CD14-positive monocyte (primary cell): ENCODE data around the gene DCLRE1B. TPM values are rescaled to one million over a fixed set of nuclear protein-coding genes. Genes with fewer than 3 reads are reported as not detected.
A peak's percentile ranks its signal among the peaks of the same experiment; 100 is the strongest.

ENCODE experiments used
- DNase-seq, 3 donors: peaks; one replicate each; pipeline ENCODE4 v3.0.0-alpha.2; 2011 to 2022
- H2AFZ ChIP-seq: 2 replicates; pipeline ENCODE4 v1.6.0; 2012; ENCODE audit warnings: mild to moderate bottlenecking, low read depth, low read length, inconsistent platforms; ENCODE audit not compliant: insufficient read depth, poor library complexity, severe bottlenecking
- H3K27ac ChIP-seq, 2 donors: 1 replicate in 1 of 2; 2 replicates in 1 of 2; pipeline ENCODE4 v1.5.1; 2012 to 2013; ENCODE audit warnings: low read length in 2 of 2, control low read depth in 1 of 2, inconsistent platforms in 1 of 2, low read depth in 1 of 2, mild to moderate bottlenecking in 1 of 2
- H3K27me3 ChIP-seq, 2 donors: one replicate each; pipeline versions ENCODE4 v1.6.0 to v1.6.1; 2011 to 2013; ENCODE audit warnings: low read length in 2 of 2; ENCODE audit not compliant: control insufficient read depth in 2 of 2, insufficient read depth in 2 of 2
- H3K36me3 ChIP-seq, 2 donors: replicated peaks in 1 of 2; 1 replicate in 1 of 2; 2 replicates in 1 of 2; pipeline versions ENCODE4 v1.5.1 to v1.6.1; 2012 to 2013; ENCODE audit warnings: low read length in 2 of 2, control low read depth in 1 of 2, inconsistent platforms in 1 of 2, mild to moderate bottlenecking in 1 of 2; ENCODE audit not compliant: insufficient read depth in 2 of 2, control insufficient read depth in 1 of 2
- H3K4me1 ChIP-seq, 2 donors: 1 replicate in 1 of 2; 2 replicates in 1 of 2; pipeline versions ENCODE4 v1.5.1 to v1.6.1; 2012 to 2013; ENCODE audit warnings: low read length in 2 of 2, control low read depth in 1 of 2, inconsistent platforms in 1 of 2, mild to moderate bottlenecking in 1 of 2, moderate library complexity in 1 of 2; ENCODE audit not compliant: insufficient read depth in 2 of 2, control insufficient read depth in 1 of 2
- H3K4me2 ChIP-seq: replicated peaks from 2 replicates; pipeline ENCODE3; 2012; ENCODE audit warnings: low read length, moderate library complexity, mild to moderate bottlenecking; ENCODE audit not compliant: poor library complexity, severe bottlenecking; ENCODE audit errors: extremely low read depth
- H3K4me3 ChIP-seq, 3 experiments: fragments of 200-600 bp in 1 of 3; sonication (generic) in 1 of 3; replicated peaks in 1 of 3; 1 replicate in 2 of 3; 2 replicates in 1 of 3; pipeline ENCODE4 v1.5.1; 2011 to 2013; ENCODE audit warnings: low read length in 3 of 3, mild to moderate bottlenecking in 3 of 3, control low read depth in 2 of 3, low read depth in 2 of 3, inconsistent platforms in 1 of 3, moderate library complexity in 1 of 3
- H3K79me2 ChIP-seq: 2 replicates; pipeline ENCODE4 v1.6.0; 2012; ENCODE audit warnings: mild to moderate bottlenecking, control low read depth, inconsistent platforms, low read length, moderate library complexity; ENCODE audit not compliant: insufficient read depth
- H3K9ac ChIP-seq: 2 replicates; pipeline ENCODE4 v1.6.0; 2017; ENCODE audit warnings: low read length, mild to moderate bottlenecking; ENCODE audit not compliant: insufficient read depth, poor library complexity, severe bottlenecking
- H3K9me3 ChIP-seq, 2 donors: replicated peaks in 1 of 2; 1 replicate in 1 of 2; 2 replicates in 1 of 2; pipeline versions ENCODE4 v1.5.1 to v1.6.1; 2012 to 2013; ENCODE audit warnings: low read length in 2 of 2, control low read depth in 1 of 2; ENCODE audit not compliant: control insufficient read depth in 1 of 2, insufficient read depth in 1 of 2
- H4K20me1 ChIP-seq: 2 replicates; pipeline ENCODE4 v1.6.0; 2012; ENCODE audit warnings: mild to moderate bottlenecking, low read length, control low read depth, moderate library complexity; ENCODE audit not compliant: insufficient read depth
- H3K27ac Mint-ChIP-seq, 7 donors: one replicate each; pipeline ENCODE4 v1.8.0; 2020; ENCODE audit warnings: mild to moderate bottlenecking in 7 of 7, mixed read lengths in 7 of 7, moderate library complexity in 6 of 7, inconsistent platforms in 2 of 7
- H3K27me3 Mint-ChIP-seq, 3 donors: one replicate each; pipeline ENCODE4 v1.8.0; 2021 to 2022; ENCODE audit warnings: low read depth in 3 of 3, mild to moderate bottlenecking in 3 of 3, mixed read lengths in 3 of 3, moderate library complexity in 3 of 3, inconsistent platforms in 1 of 3
- H3K36me3 Mint-ChIP-seq, 2 donors: one replicate each; pipeline ENCODE4 v1.8.0; 2020; ENCODE audit warnings: mixed read lengths in 2 of 2, inconsistent platforms in 1 of 2, mild to moderate bottlenecking in 1 of 2
- H3K4me1 Mint-ChIP-seq: one replicate; pipeline ENCODE4 v1.8.0; 2020; ENCODE audit warnings: mild to moderate bottlenecking, mixed read lengths
- H3K4me3 Mint-ChIP-seq, 2 donors: one replicate each; pipeline ENCODE4 v1.8.0; 2020; ENCODE audit warnings: mild to moderate bottlenecking in 2 of 2, mixed read lengths in 2 of 2, moderate library complexity in 1 of 2
- H3K9me3 Mint-ChIP-seq, 7 donors: one replicate each; pipeline ENCODE4 v1.8.0; 2020 to 2022; ENCODE audit warnings: mixed read lengths in 7 of 7, mild to moderate bottlenecking in 6 of 7, moderate library complexity in 6 of 7, inconsistent platforms in 2 of 7
- WGBS: methylation state at CpG from one replicate; pipeline ENCODE4 v1.1.5; 2013; ENCODE audit warnings: missing lambda C conversion rate; ENCODE audit not compliant: insufficient coverage; 5-methylcytosine and 5-hydroxymethylcytosine counted together
- intact Hi-C, 2 donors: fragments of 100-400 bp; cut with micrococcal nuclease; formaldehyde crosslinking; loops; one replicate each; pipeline versions ENCODE4 v1.15.0 to v1.15.1; 2023
- polyA plus RNA-seq, 3 donors: library from polyadenylated mRNA; depleted of rRNA in 1 of 3; unstranded in 2 of 3; stranded (reverse) in 1 of 3; fragments of 300-500 nt in 2 of 3; fragments of >200 nt in 1 of 3; fragmentation: Illumina TruSeq in 2 of 3; gene quantifications; 1 replicate in 2 of 3; 2 replicates in 1 of 3; pipeline ENCODE4 v1.2.3, GENCODE V29; 2012 to 2021
- TF ChIP-seq, protein P1 (sequence below): fragments of 200-600 bp; IDR thresholded peaks from one replicate; pipeline ENCODE4 v1.8.0; 2022; ENCODE audit warnings: antibody characterized with exemption, mild to moderate bottlenecking

Gene DCLRE1B
- polyA plus RNA-seq, 3 donors, result 3.0 to 5.7 (median 4.5) TPM

DNA sequence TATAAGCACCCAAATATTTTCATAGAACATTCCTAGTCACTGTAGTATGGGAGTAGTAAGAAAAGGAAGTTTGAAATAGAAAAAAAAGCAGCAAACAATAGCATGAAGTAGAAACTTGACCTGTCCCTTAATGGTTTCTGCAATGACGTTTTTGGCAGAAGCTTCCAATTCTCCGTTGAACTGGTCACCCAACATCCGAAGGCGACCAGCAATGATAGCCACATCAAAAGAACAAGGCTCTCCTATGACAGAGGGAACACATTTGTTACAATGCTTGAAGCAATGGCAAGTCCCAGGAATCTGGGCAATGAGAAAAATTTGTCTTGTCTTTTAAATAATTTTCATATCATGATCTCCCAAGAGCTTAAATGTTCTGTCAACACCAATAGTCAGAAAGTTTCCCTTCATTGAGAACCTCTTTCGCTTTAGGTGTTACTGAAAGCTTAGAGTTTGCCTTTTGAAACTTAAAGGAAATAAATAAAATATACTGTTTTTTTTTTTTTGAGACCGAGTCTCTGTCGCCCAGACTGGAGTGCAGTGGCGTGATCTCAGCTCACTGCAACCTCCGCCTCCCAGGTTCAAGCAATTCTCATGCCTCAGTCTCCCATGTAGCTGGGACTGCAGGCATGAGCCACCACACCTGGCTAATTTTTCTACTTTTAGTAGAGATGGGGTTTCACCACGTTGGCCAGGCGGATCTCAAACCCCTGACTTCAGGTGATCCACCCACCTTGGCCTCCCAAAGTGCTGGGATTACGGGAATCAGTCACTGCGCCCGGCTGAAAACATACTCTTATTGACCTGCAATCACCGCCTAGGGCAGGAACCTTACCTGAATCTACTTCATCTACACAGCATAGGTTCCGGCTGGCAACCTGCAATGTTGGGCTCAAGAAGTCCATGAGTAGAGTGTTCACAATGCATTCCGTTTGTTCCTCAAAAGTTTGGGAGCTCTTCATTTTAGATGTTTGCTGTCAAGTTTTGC lies 18.4 kb upstream of the DCLRE1B start:
- peak overlapping the region in 1 of 7 donors; percentile 5 for H3K27ac Mint-ChIP-seq
- Histone ChIP-seq H3K4me1 (peaks cover 11 to 28% of the 10 kb centered on the region in 2 donors), H3K27me3 (no peaks in the 10 kb centered on the region), H3K36me3 (no peaks in the 10 kb centered on the region), H4K20me1 (no peaks in the 10 kb centered on the region), H3K27ac (no peak overlapping the region), H3K79me2 (no peaks in the 10 kb centered on the region), H3K9ac (no peak overlapping the region), H3K9me3 (no peaks in the 10 kb centered on the region), H3K4me3 (no peak overlapping the region), H3K4me2 (no peak overlapping the region), H2AFZ (peak overlapping the region; percentile 15)
- H3K9me3 Mint-ChIP-seq, result peaks cover 0 to 1% (median 0%) of the 10 kb centered on the region in 7 donors
- no peak overlapping the region for H3K4me3 Mint-ChIP-seq
- peaks cover 0 to 2% (median 0%) of the 10 kb centered on the region in 3 donors for H3K27me3 Mint-ChIP-seq
- WGBS, result 96% methylated on average over 6 of the region's 17 CpGs
- TF ChIP-seq, protein P1, sequence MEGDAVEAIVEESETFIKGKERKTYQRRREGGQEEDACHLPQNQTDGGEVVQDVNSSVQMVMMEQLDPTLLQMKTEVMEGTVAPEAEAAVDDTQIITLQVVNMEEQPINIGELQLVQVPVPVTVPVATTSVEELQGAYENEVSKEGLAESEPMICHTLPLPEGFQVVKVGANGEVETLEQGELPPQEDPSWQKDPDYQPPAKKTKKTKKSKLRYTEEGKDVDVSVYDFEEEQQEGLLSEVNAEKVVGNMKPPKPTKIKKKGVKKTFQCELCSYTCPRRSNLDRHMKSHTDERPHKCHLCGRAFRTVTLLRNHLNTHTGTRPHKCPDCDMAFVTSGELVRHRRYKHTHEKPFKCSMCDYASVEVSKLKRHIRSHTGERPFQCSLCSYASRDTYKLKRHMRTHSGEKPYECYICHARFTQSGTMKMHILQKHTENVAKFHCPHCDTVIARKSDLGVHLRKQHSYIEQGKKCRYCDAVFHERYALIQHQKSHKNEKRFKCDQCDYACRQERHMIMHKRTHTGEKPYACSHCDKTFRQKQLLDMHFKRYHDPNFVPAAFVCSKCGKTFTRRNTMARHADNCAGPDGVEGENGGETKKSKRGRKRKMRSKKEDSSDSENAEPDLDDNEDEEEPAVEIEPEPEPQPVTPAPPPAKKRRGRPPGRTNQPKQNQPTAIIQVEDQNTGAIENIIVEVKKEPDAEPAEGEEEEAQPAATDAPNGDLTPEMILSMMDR, result no peak
- H3K36me3 Mint-ChIP-seq, result peaks cover 4 to 5% of the 10 kb centered on the region in 2 donors
- DNase-seq, result no peak
- H3K4me1 Mint-ChIP-seq, result peaks cover 25% of the 10 kb centered on the region
- intact Hi-C loops, result loop anchor here in 1 of 2 donors (5.0 kb wide), 1 partner anchor 39 kb away; no protein-coding TSS in a partner anchor

DNA sequence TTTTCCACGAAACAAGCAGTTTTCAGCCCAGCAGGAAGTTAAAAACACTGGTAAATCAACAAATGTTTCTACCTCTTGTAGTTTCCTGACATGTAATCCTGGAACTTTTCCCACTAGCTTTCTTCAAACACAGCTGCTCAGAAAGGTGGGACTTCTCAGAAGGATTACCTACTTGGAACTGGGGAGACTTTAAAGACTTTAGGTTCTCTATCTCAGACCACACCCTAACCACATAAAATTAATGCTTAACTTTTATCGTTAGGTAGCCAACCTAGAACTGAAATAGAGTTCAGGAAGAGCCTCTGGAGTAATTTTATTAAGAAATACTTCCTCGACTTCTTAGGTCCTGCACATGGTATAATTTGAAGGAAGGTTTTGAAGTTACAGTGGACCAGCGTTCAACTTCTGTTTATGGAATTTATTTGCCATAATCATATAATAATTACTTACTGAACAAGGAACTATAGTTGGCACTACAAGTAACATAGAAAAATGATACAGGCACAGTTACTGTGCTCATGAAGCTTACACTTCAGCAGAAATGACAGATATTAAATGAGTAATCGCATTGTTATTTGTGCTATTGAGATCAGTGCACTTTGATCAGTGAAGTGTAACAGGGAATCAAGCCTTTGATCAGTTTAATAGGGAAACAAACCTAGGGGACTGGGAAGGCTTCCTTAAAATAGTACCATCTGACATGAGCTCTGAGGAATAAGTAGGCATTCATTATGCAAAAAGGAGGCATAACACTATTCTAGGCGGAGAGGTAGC lies 17.5 kb upstream of the DCLRE1B start, which contains the start of gene BCL2L15:
Gene BCL2L15 (minus strand): TSS at position 180 of the 774 bp plus-strand sequence. CDS start 206 bp downstream, outside the sequence.
- H3K4me3 Mint-ChIP-seq, result no peak within 1 kb of the TSS
- H3K36me3 Mint-ChIP-seq, result peaks cover 8% of the 10 kb centered on the region in 2 donors
- H3K27me3 Mint-ChIP-seq, result peaks cover 0 to 2% (median 0%) of the 10 kb centered on the region in 3 donors
- peaks cover 25% of the 10 kb centered on the region for H3K4me1 Mint-ChIP-seq
- no peak within 1 kb of the TSS for H3K27ac ChIP-seq
- no peak within 1 kb of the TSS for H3K4me2 ChIP-seq
- DNase-seq, result no peak
- peak within 1 kb of the TSS in 1 of 7 donors; percentile 5 for H3K27ac Mint-ChIP-seq
- H3K9ac ChIP-seq, result no peak within 1 kb of the TSS
- H3K9me3 Mint-ChIP-seq, result peaks cover 0 to 1% (median 0%) of the 10 kb centered on the region in 7 donors
- H3K79me2 ChIP-seq, result no peaks in the 10 kb centered on the region
- H4K20me1 ChIP-seq, result no peaks in the 10 kb centered on the region
- H2AFZ ChIP-seq, result peak within 1 kb of the TSS; percentile 15
- H3K27me3 ChIP-seq, result no peaks in the 10 kb centered on the region
- H3K9me3 ChIP-seq, result no peaks in the 10 kb centered on the region
- H3K4me3 ChIP-seq, result no peak within 1 kb of the TSS
- H3K4me1 ChIP-seq, result peaks cover 11 to 28% of the 10 kb centered on the region in 2 donors
- intact Hi-C loops, result loop anchor here in 1 of 2 donors (5.0 kb wide), 1 partner anchor 40 kb away; no protein-coding TSS in a partner anchor
- no peaks in the 10 kb centered on the region for H3K36me3 ChIP-seq
- TF ChIP-seq, protein P1, result no peak
- WGBS, result 75% methylated on average over 2 of the region's 6 CpGs
